Measurements from ENCODE around the gene GTF3A. TPM values are rescaled to one million over a fixed set of nuclear protein-coding genes. Genes with fewer than 3 reads are reported as not detected.

Gene GTF3A
- 100 and 163 TPM in 2 replicates for total RNA-seq

GRCh38 chr13:27424246-27425157, at the start of gene GTF3A:
Gene GTF3A (plus strand): TSS chr13:27424619.
- peak within 1 kb of the TSS; percentile 63 for H3K4me3 ChIP-seq (ENCODE audit: low read depth, low read length)
- FAIRE-seq (no peak), DNase-seq (ENCODE audit: low read depth) (peak; percentile 64)
- TF ChIP-seq CTCF (IDR thresholded peaks at IDR 0.05; ENCODE audit: insufficient read depth, low read length, severe bottlenecking): no peak
- no peaks in the 10 kb centered on the region for H3K27me3 ChIP-seq (ENCODE audit: control insufficient read depth, insufficient read depth, low read length)
- peaks cover 10% of the 10 kb centered on the region for H3K36me3 ChIP-seq (ENCODE audit: control insufficient read depth, insufficient read depth, low read length)

- peak; percentile 78 for TF ChIP-seq CTCF (IDR thresholded peaks at IDR 0.05; ENCODE audit: insufficient read depth, low read length, severe bottlenecking)
- DNase-seq (ENCODE audit: low read depth) (peak; percentile 77), FAIRE-seq (no peak)
- H3K4me3 ChIP-seq (ENCODE audit: low read depth, low read length): no peak overlapping the region
- no peaks in the 10 kb centered on the region for H3K36me3 ChIP-seq (ENCODE audit: control insufficient read depth, insufficient read depth, low read length)
- peaks cover 12% of the 10 kb centered on the region for H3K27me3 ChIP-seq (ENCODE audit: control insufficient read depth, insufficient read depth, low read length)
Observed at GRCh38 chr13:27374650-27375049, 49.8 kb upstream of the GTF3A start.

GRCh38 chr13:27375686-27376326, 48.6 kb upstream of the GTF3A start:
- peak; percentile 85 for TF ChIP-seq CTCF (IDR thresholded peaks at IDR 0.05; ENCODE audit: insufficient read depth, low read length, severe bottlenecking)
- no peak for FAIRE-seq
- Histone ChIP-seq H3K36me3 (ENCODE audit: control insufficient read depth, insufficient read depth, low read length) (no peaks in the 10 kb centered on the region), H3K27me3 (ENCODE audit: control insufficient read depth, insufficient read depth, low read length) (peaks cover 12% of the 10 kb centered on the region), H3K4me3 (ENCODE audit: low read depth, low read length) (no peak overlapping the region)
- DNase-seq (ENCODE audit: low read depth): peak; percentile 31

- H3K4me3 ChIP-seq (ENCODE audit: low read depth, low read length): no peak overlapping the region
Observed at GRCh38 chr13:27379126-27379525, 45.3 kb upstream of the GTF3A start.

More at GRCh38 chr13:27379126-27379525, 45.3 kb upstream of the GTF3A start:
- FAIRE-seq (no peak), DNase-seq (ENCODE audit: low read depth) (no peak)
- no peak for TF ChIP-seq CTCF (IDR thresholded peaks at IDR 0.05; ENCODE audit: insufficient read depth, low read length, severe bottlenecking)
- no peaks in the 10 kb centered on the region for H3K36me3 ChIP-seq (ENCODE audit: control insufficient read depth, insufficient read depth, low read length)
- peaks cover 2% of the 10 kb centered on the region for H3K27me3 ChIP-seq (ENCODE audit: control insufficient read depth, insufficient read depth, low read length)
